ENCODE measurements around the gene GNB3.
A peak's percentile ranks its signal among the peaks of the same experiment; 100 is the strongest.

The GNB3 gene

GRCh38 chr12:6824085-6824775, 16.5 kb upstream of the GNB3 start:
- Histone ChIP-seq H4K20me1 (ENCODE audit: insufficient read depth) (no peaks in the 10 kb centered on the region), H3K27me3 (ENCODE audit: insufficient read depth, low read depth) (peaks cover 71% of the 10 kb centered on the region), H3K4me3 (IDR thresholded peaks at IDR 0.05; ENCODE audit: insufficient read depth, low read depth, low read length) (no peak overlapping the region), H3K9ac (no peak overlapping the region), H3K79me2 (ENCODE audit: insufficient read depth, low read depth) (no peaks in the 10 kb centered on the region), H2AFZ (ENCODE audit: low read depth) (no peak overlapping the region), H3K4me2 (no peak overlapping the region), H3K27ac (no peak overlapping the region), H3K4me1 (ENCODE audit: low read depth, poor library complexity, severe bottlenecking) (peaks cover 6% of the 10 kb centered on the region), H3K36me3 (ENCODE audit: insufficient read depth) (no peaks in the 10 kb centered on the region)
- TF ChIP-seq CTCF (conservative IDR thresholded peaks at IDR 0.05; ENCODE audit: low read depth, low read length), result no peak

GRCh38 chr12:6824901-6825381, 15.8 kb upstream of the GNB3 start:
- no peaks in the 10 kb centered on the region for H3K79me2 ChIP-seq (ENCODE audit: insufficient read depth, low read depth)
- no peak for TF ChIP-seq CTCF (conservative IDR thresholded peaks at IDR 0.05; ENCODE audit: low read depth, low read length)
- H3K4me3 ChIP-seq (IDR thresholded peaks at IDR 0.05; ENCODE audit: insufficient read depth, low read depth, low read length), result no peak overlapping the region
- peaks cover 6% of the 10 kb centered on the region for H3K4me1 ChIP-seq (ENCODE audit: low read depth, poor library complexity, severe bottlenecking)
- no peaks in the 10 kb centered on the region for H4K20me1 ChIP-seq (ENCODE audit: insufficient read depth)
- peaks cover 70% of the 10 kb centered on the region for H3K27me3 ChIP-seq (ENCODE audit: insufficient read depth, low read depth)
- H3K36me3 ChIP-seq (ENCODE audit: insufficient read depth), result no peaks in the 10 kb centered on the region
- no peak overlapping the region for H3K27ac ChIP-seq
- H2AFZ ChIP-seq (ENCODE audit: low read depth), result no peak overlapping the region
- H3K4me2 ChIP-seq, result no peak overlapping the region
- no peak overlapping the region for H3K9ac ChIP-seq

GRCh38 chr12:6825398-6826124, 15.2 kb upstream of the GNB3 start:
- Histone ChIP-seq H3K36me3 (ENCODE audit: insufficient read depth) (no peaks in the 10 kb centered on the region), H3K4me3 (IDR thresholded peaks at IDR 0.05; ENCODE audit: insufficient read depth, low read depth, low read length) (no peak overlapping the region), H3K27me3 (ENCODE audit: insufficient read depth, low read depth) (peaks cover 70% of the 10 kb centered on the region), H2AFZ (ENCODE audit: low read depth) (no peak overlapping the region; the same call in 1 of the 2 replicates), H3K27ac (no peak overlapping the region), H3K79me2 (ENCODE audit: insufficient read depth, low read depth) (no peaks in the 10 kb centered on the region), H3K9ac (no peak overlapping the region), H3K4me1 (ENCODE audit: low read depth, poor library complexity, severe bottlenecking) (peaks cover 6% of the 10 kb centered on the region), H4K20me1 (ENCODE audit: insufficient read depth) (no peaks in the 10 kb centered on the region), H3K4me2 (no peak overlapping the region)
- peak; percentile 79 for TF ChIP-seq CTCF (conservative IDR thresholded peaks at IDR 0.05; ENCODE audit: low read depth, low read length)

- H3K4me1 ChIP-seq (ENCODE audit: low read depth, poor library complexity, severe bottlenecking), result peaks cover 6% of the 10 kb centered on the region
- no peak overlapping the region for H3K4me2 ChIP-seq
- no peak overlapping the region for H3K9ac ChIP-seq
- H3K36me3 ChIP-seq (ENCODE audit: insufficient read depth), result no peaks in the 10 kb centered on the region
- no peak overlapping the region for H3K27ac ChIP-seq
- no peaks in the 10 kb centered on the region for H4K20me1 ChIP-seq (ENCODE audit: insufficient read depth)
- no peak for TF ChIP-seq CTCF (conservative IDR thresholded peaks at IDR 0.05; ENCODE audit: low read depth, low read length)
- no peak overlapping the region for H3K4me3 ChIP-seq (IDR thresholded peaks at IDR 0.05; ENCODE audit: insufficient read depth, low read depth, low read length)
- H3K27me3 ChIP-seq (ENCODE audit: insufficient read depth, low read depth), result peaks cover 72% of the 10 kb centered on the region
- no peaks in the 10 kb centered on the region for H3K79me2 ChIP-seq (ENCODE audit: insufficient read depth, low read depth)
- H2AFZ ChIP-seq (ENCODE audit: low read depth), result no peak overlapping the region
Observed at GRCh38 chr12:6826125-6826733, 14.5 kb upstream of the GNB3 start.
